ENCODE results near the gene RAI1. TPM values are rescaled to one million over a fixed set of nuclear protein-coding genes. Genes with fewer than 3 reads are reported as not detected.

RAI1 gene
- total RNA-seq, 4 donors from 2014 or later, result 17.0 to 36.3 (median 22.3) TPM

DNA sequence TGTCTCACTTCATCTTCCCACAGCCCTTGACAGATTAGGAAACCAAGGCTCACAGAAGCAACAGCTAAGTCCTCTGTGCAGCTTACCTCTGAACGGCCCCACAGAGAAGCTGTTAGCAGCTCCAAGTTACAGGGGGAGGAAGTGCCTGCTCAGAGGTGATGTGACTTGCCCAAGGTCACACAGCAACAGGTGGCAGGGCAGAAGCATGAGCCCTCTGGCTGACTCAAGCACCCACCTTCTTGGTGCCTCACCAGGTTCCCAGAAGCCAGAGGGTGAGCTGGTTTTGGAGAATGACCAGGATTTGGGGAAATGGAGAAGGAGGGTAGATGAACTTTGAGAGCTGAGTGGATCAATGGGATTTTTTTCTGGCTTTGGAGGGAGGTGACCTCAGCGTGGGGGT lies 14.0 kb upstream of the RAI1 start:
- no peak for DNase-seq
- no peak for TF ChIP-seq POLR2A (IDR thresholded peaks at IDR 0.05)
- TF ChIP-seq CTCF (IDR thresholded peaks at IDR 0.05), result no peak
- Histone ChIP-seq H3K4me1 (peaks cover 0 to 23% (median 10%) of the 10 kb centered on the region in 3 donors), H3K27ac (no peak overlapping the region), H3K27me3 (peaks cover 0 to 5% (median 0%) of the 10 kb centered on the region in 4 donors), H3K36me3 (no peaks in the 10 kb centered on the region), H3K4me3 (no peak overlapping the region), H3K9me3 (no peaks in the 10 kb centered on the region)
- intact Hi-C loops (cut with DNase I), result no loop called here
- 66 to 100% methylated on average over 1 to 2 of the region's 2 CpGs for WGBS, 2 donors

DNA sequence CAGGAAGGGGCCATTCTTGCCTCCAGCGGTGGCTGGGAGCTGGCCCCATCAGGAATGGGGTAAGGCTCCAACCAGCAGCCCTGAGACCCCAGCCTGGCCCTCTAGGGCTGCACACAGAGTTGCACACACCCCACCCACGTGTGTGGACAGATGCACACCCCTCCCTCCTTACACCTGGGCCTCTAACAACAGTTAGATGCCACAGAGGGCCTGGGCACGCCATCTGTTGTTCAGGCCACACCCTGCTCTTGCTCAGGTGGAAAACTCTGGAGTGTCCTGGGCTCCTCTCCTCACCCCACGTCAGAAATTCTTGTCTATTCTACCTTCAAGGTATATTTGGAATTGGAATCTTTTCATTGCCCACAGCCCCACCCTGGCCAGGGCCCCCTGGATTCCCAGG lies 13.3 kb upstream of the RAI1 start:
- TF ChIP-seq CTCF (IDR thresholded peaks at IDR 0.05) (no peak), POLR2A (IDR thresholded peaks at IDR 0.05) (no peak)
- peaks cover 0 to 9% (median 0%) of the 10 kb centered on the region in 4 donors for H3K27me3 ChIP-seq
- H3K36me3 ChIP-seq, result no peaks in the 10 kb centered on the region
- no peak for DNase-seq
- intact Hi-C loops (cut with DNase I), result no loop called here
- H3K4me1 ChIP-seq, result peaks cover 0 to 19% (median 9%) of the 10 kb centered on the region in 3 donors
- no peak overlapping the region for H3K4me3 ChIP-seq
- H3K9me3 ChIP-seq, result no peaks in the 10 kb centered on the region
- 40 to 66% methylated on average over 1 to 4 of the region's 4 CpGs for WGBS, 2 donors
- H3K27ac ChIP-seq, result no peak overlapping the region

- Histone ChIP-seq H3K27ac (no peak overlapping the region), H3K36me3 (no peaks in the 10 kb centered on the region), H3K9me3 (no peaks in the 10 kb centered on the region), H3K4me3 (no peak overlapping the region), H3K27me3 (peaks cover 0 to 13% (median 0%) of the 10 kb centered on the region in 4 donors), H3K4me1 (peaks cover 0 to 15% (median 5%) of the 10 kb centered on the region in 3 donors)
- 88 to 89% methylated on average over 3 of the region's 3 CpGs for WGBS, 2 donors
- DNase-seq, result no peak
- intact Hi-C loops (cut with DNase I), result no loop called here
- TF ChIP-seq CTCF (IDR thresholded peaks at IDR 0.05) (no peak), POLR2A (IDR thresholded peaks at IDR 0.05) (no peak)
Observed at GRCh38 chr17:17668358-17668757, 12.9 kb upstream of the RAI1 start.

DNA sequence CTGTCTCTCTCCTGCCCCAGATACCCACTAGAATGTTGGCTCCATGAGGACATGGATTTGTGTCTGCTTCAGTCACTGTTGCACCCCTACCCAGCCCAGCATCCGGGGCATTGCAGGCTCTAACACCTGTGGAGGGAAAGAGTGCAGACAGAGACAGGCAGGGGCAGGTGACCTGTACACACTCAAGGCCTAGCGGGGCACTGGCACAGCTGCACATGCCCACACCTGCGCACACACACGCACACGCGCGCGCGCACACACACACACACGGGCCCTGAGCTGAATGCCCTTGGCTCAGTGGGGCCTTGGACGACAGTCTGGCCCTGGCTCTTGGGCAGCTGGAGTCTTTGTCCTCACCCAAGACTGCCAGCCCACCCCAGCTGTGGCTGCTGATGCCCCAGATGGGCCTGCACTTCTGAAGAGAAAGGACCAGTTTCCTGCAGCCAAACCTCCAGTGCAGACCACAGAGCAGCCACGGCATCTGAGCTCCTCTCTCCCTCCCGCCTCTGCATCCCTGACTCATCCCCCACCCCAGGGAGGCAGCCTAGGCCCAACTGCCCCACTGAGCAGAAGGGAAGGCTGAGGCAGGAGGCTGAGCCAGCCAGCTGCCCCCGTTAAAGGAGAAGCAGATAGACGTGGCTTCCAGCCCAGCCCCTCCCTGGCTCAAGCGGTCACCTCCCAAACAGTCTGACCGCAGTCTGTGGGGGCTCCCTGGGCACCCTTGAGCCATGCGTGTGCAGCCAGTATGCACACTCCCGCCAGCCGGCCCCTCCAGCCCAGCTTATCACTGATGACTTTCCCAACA lies 12.3 kb upstream of the RAI1 start:
- Histone ChIP-seq H3K9me3 (no peaks in the 10 kb centered on the region), H3K36me3 (no peaks in the 10 kb centered on the region), H3K27ac (no peak overlapping the region), H3K4me1 (peaks cover 0 to 9% (median 0%) of the 10 kb centered on the region in 3 donors), H3K4me3 (no peak overlapping the region), H3K27me3 (peaks cover 0 to 15% (median 0%) of the 10 kb centered on the region in 4 donors)
- 75 to 79% methylated on average over 7 to 16 of the region's 20 CpGs for WGBS, 2 donors
- no peak for DNase-seq
- TF ChIP-seq POLR2A (IDR thresholded peaks at IDR 0.05), result no peak
- TF ChIP-seq CTCF (IDR thresholded peaks at IDR 0.05), result no peak
- intact Hi-C loops (cut with DNase I), result no loop called here

DNA sequence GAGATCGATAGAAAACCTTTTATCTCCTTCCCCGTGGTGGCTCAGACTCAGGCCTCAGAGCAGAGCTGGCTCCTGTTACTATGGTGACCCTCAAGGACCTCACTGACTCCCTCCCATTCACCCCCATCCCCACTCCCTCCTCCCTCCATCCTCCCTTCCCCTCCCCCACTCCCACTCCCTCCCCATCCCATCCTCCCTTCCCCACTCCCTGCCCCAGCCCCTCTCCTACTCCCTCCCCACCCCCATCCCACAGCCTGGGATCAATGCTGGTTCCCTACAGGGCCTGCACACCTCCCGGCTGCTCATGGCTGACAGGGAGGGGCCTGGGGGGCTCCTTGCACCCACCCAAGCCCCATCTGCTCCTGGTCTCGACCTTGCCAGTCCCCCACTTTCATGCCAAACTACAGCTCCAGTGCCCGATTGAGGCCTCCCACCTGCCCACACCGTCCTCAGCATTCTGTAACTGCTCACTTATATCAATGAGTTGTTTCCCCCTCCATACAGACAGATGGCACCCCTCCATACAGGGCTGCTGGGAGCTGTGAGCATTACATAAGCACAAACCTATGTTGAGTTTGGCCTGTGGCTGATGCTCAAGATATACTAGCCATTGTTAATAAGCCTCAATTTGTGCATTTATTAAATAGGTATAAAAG lies 11.6 kb upstream of the RAI1 start:
- DNase-seq, result no peak
- no peak overlapping the region for H3K4me3 ChIP-seq
- H3K27ac ChIP-seq, result no peak overlapping the region
- H3K4me1 ChIP-seq, result peaks cover 0 to 8% (median 0%) of the 10 kb centered on the region in 3 donors
- H3K9me3 ChIP-seq, result no peaks in the 10 kb centered on the region
- no peaks in the 10 kb centered on the region for H3K36me3 ChIP-seq
- H3K27me3 ChIP-seq, result peaks cover 0 to 15% (median 0%) of the 10 kb centered on the region in 4 donors
- TF ChIP-seq POLR2A (IDR thresholded peaks at IDR 0.05), result no peak
- no peak for TF ChIP-seq CTCF (IDR thresholded peaks at IDR 0.05)
- intact Hi-C loops (cut with DNase I), result loop anchor here (10.0 kb wide), 1 partner anchor 195 kb away; no protein-coding TSS in a partner anchor
- WGBS, 2 donors, result 66 to 78% methylated on average over 3 to 6 of the region's 6 CpGs

Measured in esophagus squamous epithelium (tissue), 5 donors.